ENCODE measurements around the gene PPP2R5A. TPM values are rescaled to one million over a fixed set of nuclear protein-coding genes. Genes with fewer than 3 reads are reported as not detected.

PPP2R5A gene
- total and polyA plus RNA-seq, 2 experiments from 2014 or later, result 51.7 to 67.4 TPM

- no peaks in the 10 kb centered on the region for H3K27me3 ChIP-seq
- H3K27ac ChIP-seq, result no peak overlapping the region
- TF ChIP-seq, protein P1, sequence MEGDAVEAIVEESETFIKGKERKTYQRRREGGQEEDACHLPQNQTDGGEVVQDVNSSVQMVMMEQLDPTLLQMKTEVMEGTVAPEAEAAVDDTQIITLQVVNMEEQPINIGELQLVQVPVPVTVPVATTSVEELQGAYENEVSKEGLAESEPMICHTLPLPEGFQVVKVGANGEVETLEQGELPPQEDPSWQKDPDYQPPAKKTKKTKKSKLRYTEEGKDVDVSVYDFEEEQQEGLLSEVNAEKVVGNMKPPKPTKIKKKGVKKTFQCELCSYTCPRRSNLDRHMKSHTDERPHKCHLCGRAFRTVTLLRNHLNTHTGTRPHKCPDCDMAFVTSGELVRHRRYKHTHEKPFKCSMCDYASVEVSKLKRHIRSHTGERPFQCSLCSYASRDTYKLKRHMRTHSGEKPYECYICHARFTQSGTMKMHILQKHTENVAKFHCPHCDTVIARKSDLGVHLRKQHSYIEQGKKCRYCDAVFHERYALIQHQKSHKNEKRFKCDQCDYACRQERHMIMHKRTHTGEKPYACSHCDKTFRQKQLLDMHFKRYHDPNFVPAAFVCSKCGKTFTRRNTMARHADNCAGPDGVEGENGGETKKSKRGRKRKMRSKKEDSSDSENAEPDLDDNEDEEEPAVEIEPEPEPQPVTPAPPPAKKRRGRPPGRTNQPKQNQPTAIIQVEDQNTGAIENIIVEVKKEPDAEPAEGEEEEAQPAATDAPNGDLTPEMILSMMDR (IDR thresholded peaks at IDR 0.05; ENCODE audit: low read depth, low read length), result no peak
- H3K36me3 ChIP-seq, result no peaks in the 10 kb centered on the region
- no peaks in the 10 kb centered on the region for H3K4me1 ChIP-seq (ENCODE audit: low read depth)
- DNase-seq (ENCODE audit: low read depth in 1 of 2, low spot score in 1 of 2), result no peak
- no peak overlapping the region for H3K4me3 ChIP-seq
- no peaks in the 10 kb centered on the region for H3K9me3 ChIP-seq (ENCODE audit: low read depth)
Observed at GRCh38 chr1:212401042-212401441, 115.8 kb downstream of the PPP2R5A start.

- TF ChIP-seq, protein P1 (IDR thresholded peaks at IDR 0.05; ENCODE audit: low read depth, low read length), result no peak
- DNase-seq (ENCODE audit: low read depth in 1 of 2, low spot score in 1 of 2), result peak in 1 of 2 donors; percentile 71
- Histone ChIP-seq H3K27ac (no peak overlapping the region), H3K4me3 (no peak overlapping the region), H3K27me3 (no peaks in the 10 kb centered on the region), H3K36me3 (no peaks in the 10 kb centered on the region), H3K9me3 (ENCODE audit: low read depth) (no peaks in the 10 kb centered on the region), H3K4me1 (ENCODE audit: low read depth) (no peaks in the 10 kb centered on the region)
Observed at GRCh38 chr1:212401838-212402582, 116.8 kb downstream of the PPP2R5A start.

DNA sequence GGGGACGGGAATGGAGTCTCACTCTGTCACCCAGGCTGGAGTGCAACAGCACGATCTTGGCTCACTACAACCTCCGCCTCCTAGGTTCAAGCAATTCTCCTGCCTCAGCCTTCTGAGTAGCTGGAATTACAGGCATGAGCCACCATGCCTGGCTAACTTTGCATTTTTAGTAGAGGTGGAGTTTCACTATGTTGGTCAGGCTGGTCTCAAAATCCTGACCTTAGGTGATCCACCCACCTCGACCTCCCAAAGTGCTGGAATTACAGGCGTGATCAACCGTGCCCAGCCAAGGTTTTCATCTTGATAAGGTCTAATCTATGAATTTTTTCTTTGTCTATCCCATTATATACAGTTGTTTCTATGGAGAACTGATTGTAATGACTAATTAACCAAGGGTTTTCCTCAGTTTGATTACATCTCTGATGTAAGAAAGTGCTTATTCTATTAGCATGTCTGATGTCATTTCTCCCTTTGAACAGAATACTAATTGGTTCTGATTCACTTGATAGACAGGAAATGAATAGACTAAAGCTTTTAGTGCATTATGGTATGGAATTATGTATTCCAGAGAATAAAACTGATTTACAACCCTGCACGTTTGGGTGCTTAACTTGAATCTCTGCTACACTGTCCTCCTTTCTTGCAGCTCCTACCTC lies 117.6 kb downstream of the PPP2R5A start:
- TF ChIP-seq, protein P1 (IDR thresholded peaks at IDR 0.05; ENCODE audit: low read depth, low read length), result no peak
- H3K4me1 ChIP-seq (ENCODE audit: low read depth), result no peaks in the 10 kb centered on the region
- no peak for DNase-seq (ENCODE audit: low read depth in 1 of 2, low spot score in 1 of 2)
- no peaks in the 10 kb centered on the region for H3K36me3 ChIP-seq
- H3K9me3 ChIP-seq (ENCODE audit: low read depth), result no peaks in the 10 kb centered on the region
- no peaks in the 10 kb centered on the region for H3K27me3 ChIP-seq
- H3K4me3 ChIP-seq, result no peak overlapping the region
- H3K27ac ChIP-seq, result no peak overlapping the region

- no peak for DNase-seq (ENCODE audit: low read depth in 1 of 2, low spot score in 1 of 2)
Observed at GRCh38 chr1:212410231-212410820, 125.1 kb downstream of the PPP2R5A start.

More at GRCh38 chr1:212410231-212410820, 125.1 kb downstream of the PPP2R5A start:
- Histone ChIP-seq H3K9me3 (ENCODE audit: low read depth) (no peaks in the 10 kb centered on the region), H3K36me3 (no peaks in the 10 kb centered on the region), H3K4me1 (ENCODE audit: low read depth) (peaks cover 5% of the 10 kb centered on the region), H3K4me3 (no peak overlapping the region), H3K27ac (no peak overlapping the region), H3K27me3 (peaks cover 13% of the 10 kb centered on the region)
- TF ChIP-seq, protein P1 (IDR thresholded peaks at IDR 0.05; ENCODE audit: low read depth, low read length), result no peak

Other genes with a start within 250 kb of the PPP2R5A start
- gene INTS7, start 249.9 kb upstream of the PPP2R5A start, total RNA-seq, result 5.6 and 7.9 TPM in 2 replicates
- gene INTS7, start 249.9 kb upstream of the PPP2R5A start, polyA plus RNA-seq, result 11.3 and 12.9 TPM in 2 replicates
- 13.6 and 19.4 TPM in 2 replicates for gene DTL, start 249.7 kb upstream of the PPP2R5A start, total RNA-seq
- gene DTL, start 249.7 kb upstream of the PPP2R5A start, polyA plus RNA-seq, result 7.1 and 10.7 TPM in 2 replicates
- 5.8 and 8.5 TPM in 2 replicates for gene PACC1, start 129.5 kb downstream of the PPP2R5A start, total RNA-seq
- gene PACC1, start 129.5 kb downstream of the PPP2R5A start, polyA plus RNA-seq, result 9.5 and 9.6 TPM in 2 replicates
- 23.7 and 33.7 TPM in 2 replicates for gene NENF, start 147.5 kb downstream of the PPP2R5A start, total RNA-seq
- 34.6 and 48.3 TPM in 2 replicates for gene NENF, start 147.5 kb downstream of the PPP2R5A start, polyA plus RNA-seq

Measured in cardiac muscle cell (in vitro differentiated cells and primary cell).